ENCODE data around the gene EXD3. TPM values are rescaled to one million over a fixed set of nuclear protein-coding genes. Genes with fewer than 3 reads are reported as not detected.

Gene EXD3
- total and polyA plus RNA-seq, 2 of the 13 experiments (the other 11 are each of a cell fraction or from before 2014, with no cell fraction given): 2.7 to 4.8 TPM

- no peak for TF ChIP-seq CREB3 (CRISPR knock-in tag; IDR thresholded peaks at IDR 0.05)
- TF ChIP-seq, protein P1, sequence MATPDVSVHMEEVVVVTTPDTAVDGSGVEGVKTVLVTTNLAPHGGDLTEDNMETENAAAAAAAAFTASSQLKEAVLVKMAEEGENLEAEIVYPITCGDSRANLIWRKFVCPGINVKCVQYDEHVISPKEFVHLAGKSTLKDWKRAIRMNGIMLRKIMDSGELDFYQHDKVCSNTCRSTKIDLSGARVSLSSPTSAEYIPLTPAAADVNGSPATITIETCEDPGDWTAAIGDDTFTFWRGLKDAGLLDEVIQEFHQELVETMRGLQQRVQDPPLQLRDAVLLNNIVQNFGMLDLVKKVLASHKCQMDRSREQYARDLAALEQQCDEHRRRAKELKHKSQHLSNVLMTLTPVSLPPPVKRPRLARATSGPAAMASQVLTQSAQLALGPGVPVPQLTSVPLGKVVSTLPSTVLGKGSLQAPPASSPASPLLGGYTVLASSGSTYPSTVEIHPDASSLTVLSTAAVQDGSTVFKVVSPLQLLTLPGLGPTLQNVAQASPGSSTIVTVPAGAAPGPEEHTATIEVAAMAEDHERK (CRISPR knock-in tag; IDR thresholded peaks at IDR 0.05; ENCODE audit: low read depth): no peak
- TF ChIP-seq KDM5B (CRISPR knock-in tag; IDR thresholded peaks at IDR 0.05; ENCODE audit: borderline replicate concordance): peak; percentile 57; the same call in 1 of the 2 replicates
- no peak for TF ChIP-seq ZBTB39 (CRISPR knock-in tag; IDR thresholded peaks at IDR 0.05)
- no peak for TF ChIP-seq ATF5 (CRISPR knock-in tag; IDR thresholded peaks at IDR 0.05; ENCODE audit: low read depth)
- TF ChIP-seq IKZF5 (CRISPR knock-in tag; IDR thresholded peaks at IDR 0.05): 0 out of 2 replicates have a peak, but pooled peaks have one; percentile 20
- TF ChIP-seq ATF6 (CRISPR knock-in tag; conservative IDR thresholded peaks at IDR 0.05): no peak
- TF ChIP-seq, protein P2, sequence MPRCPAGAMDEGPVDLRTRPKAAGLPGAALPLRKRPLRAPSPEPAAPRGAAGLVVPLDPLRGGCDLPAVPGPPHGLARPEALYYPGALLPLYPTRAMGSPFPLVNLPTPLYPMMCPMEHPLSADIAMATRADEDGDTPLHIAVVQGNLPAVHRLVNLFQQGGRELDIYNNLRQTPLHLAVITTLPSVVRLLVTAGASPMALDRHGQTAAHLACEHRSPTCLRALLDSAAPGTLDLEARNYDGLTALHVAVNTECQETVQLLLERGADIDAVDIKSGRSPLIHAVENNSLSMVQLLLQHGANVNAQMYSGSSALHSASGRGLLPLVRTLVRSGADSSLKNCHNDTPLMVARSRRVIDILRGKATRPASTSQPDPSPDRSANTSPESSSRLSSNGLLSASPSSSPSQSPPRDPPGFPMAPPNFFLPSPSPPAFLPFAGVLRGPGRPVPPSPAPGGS (CRISPR knock-in tag; IDR thresholded peaks at IDR 0.05): no peak
- no peak for TF ChIP-seq IKZF1 (IDR thresholded peaks at IDR 0.05)
Observed at GRCh38 chr9:137459601-137460362, 36.8 kb upstream of the EXD3 start (continued).
